Hair follicle dermal papilla cell (primary cell): ENCODE results near the gene ZNF773. TPM values are rescaled to one million over a fixed set of nuclear protein-coding genes. Genes with fewer than 3 reads are reported as not detected.

Source experiments
- small RNA-seq: library from RNA; depleted of rRNA; stranded (forward); fragments of <200 nt; gene quantifications from one replicate; pipeline ENCODE3, GENCODE V24; 2012
- total RNA-seq: library from RNA; depleted of rRNA; stranded (reverse); fragments of >200 nt; gene quantifications from 2 replicates; pipeline ENCODE4 v1.2.3, GENCODE V29; 2012

ZNF773 gene
- 24.3 and 31.8 TPM in 2 replicates for total RNA-seq

GRCh38 chr19:57499680-57500395 is at the start of gene ZNF773:
Gene ZNF773 (plus strand): TSS chr19:57499938. CDS start chr19:57500081, 143 bp downstream.

GRCh38 chr19:57477191-57478008 is 22.3 kb upstream of the ZNF773 start, which contains the start of gene ZNF772:
Gene ZNF772 (minus strand): TSS chr19:57477566. CDS start chr19:57477309, 257 bp downstream.

GRCh38 chr19:57487477-57488298 is 12.1 kb upstream of the ZNF773 start, which contains the start of gene ZNF419:
Gene ZNF419 (plus strand): TSS chr19:57487750. CDS start chr19:57487951, 201 bp downstream.

GRCh38 chr19:57527136-57527881 is 27.6 kb downstream of the ZNF773 start, which contains the start of gene ZNF549:
Gene ZNF549 (plus strand): TSS chr19:57527356. CDS start chr19:57527574, 218 bp downstream.

Small RNA genes lying within 50 kb of the gene (small RNA-seq; reads per million reads assigned to genes)
- not detected for gene VN1R107P

Other genes starting within 250 kb of the ZNF773 start
- 98.8 and 131 TPM in 2 replicates for gene ZNF460, start 219.5 kb upstream of the ZNF773 start, total RNA-seq
- gene ZNF543, start 179.5 kb upstream of the ZNF773 start, total RNA-seq = 10.9 and 13.8 TPM in 2 replicates
- 13.5 and 14.8 TPM in 2 replicates for gene ZNF304, start 148.7 kb upstream of the ZNF773 start, total RNA-seq
- gene TRAPPC2B, start 136.4 kb upstream of the ZNF773 start, total RNA-seq = 7.5 and 10.9 TPM in 2 replicates
- 2.9 and 3.9 TPM in 2 replicates for gene ZNF547, start 136.4 kb upstream of the ZNF773 start, total RNA-seq
- gene ZNF548, start 110.1 kb upstream of the ZNF773 start, total RNA-seq = 25.4 and 30.2 TPM in 2 replicates
- gene ZNF17, start 88.8 kb upstream of the ZNF773 start, total RNA-seq = 14.7 and 14.8 TPM in 2 replicates
- gene ZNF749, start 64.6 kb upstream of the ZNF773 start, total RNA-seq = 7.6 and 9.8 TPM in 2 replicates
- 0.49 and 0.81 TPM in 2 replicates for gene VN1R1, start 42.8 kb upstream of the ZNF773 start, total RNA-seq
- 21.7 and 23.2 TPM in 2 replicates for gene ZNF772, start 22.4 kb upstream of the ZNF773 start, total RNA-seq
- 12.0 and 13.1 TPM in 2 replicates for gene ZNF419, start 12.2 kb upstream of the ZNF773 start, total RNA-seq
- 7.0 and 8.8 TPM in 2 replicates for gene ZNF549, start 27.4 kb downstream of the ZNF773 start, total RNA-seq
- 7.3 and 9.4 TPM in 2 replicates for gene ZNF550, start 59.9 kb downstream of the ZNF773 start, total RNA-seq
- 11.2 and 11.3 TPM in 2 replicates for gene ZNF416, start 79.0 kb downstream of the ZNF773 start, total RNA-seq
- gene ZIK1, start 84.2 kb downstream of the ZNF773 start, total RNA-seq = 11.5 and 13.8 TPM in 2 replicates
- gene ZNF530, start 99.9 kb downstream of the ZNF773 start, total RNA-seq = 3.8 and 5.0 TPM in 2 replicates
- gene ZNF134, start 114.3 kb downstream of the ZNF773 start, total RNA-seq = 33.9 and 40.4 TPM in 2 replicates
- gene ZNF211, start 133.2 kb downstream of the ZNF773 start, total RNA-seq = 9.2 and 9.6 TPM in 2 replicates
- gene ZSCAN4, start 169.0 kb downstream of the ZNF773 start, total RNA-seq = not detected in 2 replicates
- gene ZNF551, start 182.0 kb downstream of the ZNF773 start, total RNA-seq = 12.6 and 13.6 TPM in 2 replicates
- gene ZNF154, start 209.3 kb downstream of the ZNF773 start, total RNA-seq = 6.0 and 7.6 TPM in 2 replicates
- gene ZNF671, start 227.7 kb downstream of the ZNF773 start, total RNA-seq = 9.6 and 10.1 TPM in 2 replicates
- gene ZNF776, start 246.9 kb downstream of the ZNF773 start, total RNA-seq = 16.0 and 19.5 TPM in 2 replicates